OCI-LY1 (cell line): ENCODE measurements around the gene NOTCH2.

Experiments
- H2AFZ ChIP-seq: fragments of 200-600 bp; sonication (generic), shearing (Covaris generic); 2 replicates; pipeline ENCODE4 v1.6.0; 2014; ENCODE audit warnings: antibody characterized with exemption, mild to moderate bottlenecking, low read length
- H3F3A ChIP-seq: fragments of 200-600 bp; sonication (generic), shearing (Covaris generic); 2 replicates; pipeline ENCODE4 v1.6.0; 2014; ENCODE audit warnings: mild to moderate bottlenecking, antibody characterized with exemption, low read length, moderate library complexity; ENCODE audit not compliant: insufficient read depth
- H3K27ac ChIP-seq: fragments of 200-600 bp; sonication (generic); 2 replicates; pipeline ENCODE4 v1.5.1; 2014; ENCODE audit warnings: low read length, mixed run types, mild to moderate bottlenecking, low read depth; ENCODE audit not compliant: poor library complexity, severe bottlenecking
- H3K27me3 ChIP-seq: fragments of 200-600 bp; sonication (generic); 2 replicates; pipeline ENCODE4 v1.6.0; 2014; ENCODE audit warnings: antibody characterized with exemption, mild to moderate bottlenecking, low read length, moderate library complexity; ENCODE audit not compliant: insufficient read depth
- H3K36me3 ChIP-seq: fragments of 200-600 bp; sonication (generic); 2 replicates; pipeline ENCODE4 v1.6.1; 2014; ENCODE audit warnings: mild to moderate bottlenecking, antibody characterized with exemption, low read length, moderate library complexity, mixed read lengths; ENCODE audit not compliant: insufficient read depth
- H3K4me1 ChIP-seq: fragments of 200-600 bp; sonication (generic); 2 replicates; pipeline ENCODE4 v1.5.1; 2014; ENCODE audit warnings: mild to moderate bottlenecking, low read length, moderate library complexity; ENCODE audit not compliant: insufficient read depth, severe bottlenecking
- H3K4me2 ChIP-seq: fragments of 200-600 bp; sonication (generic), shearing (Covaris generic); 2 replicates; pipeline ENCODE4 v1.6.1; 2014; ENCODE audit warnings: low read length
- H3K4me3 ChIP-seq: fragments of 200-600 bp; sonication (generic); 2 replicates; pipeline ENCODE4 v1.5.1; 2014; ENCODE audit warnings: low read length, low read depth, mild to moderate bottlenecking, mixed read lengths; ENCODE audit not compliant: poor library complexity, severe bottlenecking
- H3K79me2 ChIP-seq: fragments of 200-600 bp; shearing (Covaris generic); 2 replicates; pipeline ENCODE4 v1.6.1; 2016; ENCODE audit warnings: mixed run types, low read length, mixed read lengths; ENCODE audit not compliant: insufficient read depth
- H3K9ac ChIP-seq: fragments of 200-600 bp; sonication (generic), shearing (Covaris generic); 2 replicates; pipeline ENCODE4 v1.6.1; 2014; ENCODE audit warnings: mild to moderate bottlenecking, low read length, mixed read lengths
- H3K9me2 ChIP-seq: fragments of 200-600 bp; sonication (generic), shearing (Covaris generic); 2 replicates; pipeline ENCODE4 v1.6.1; 2014; ENCODE audit warnings: low read depth, mild to moderate bottlenecking, low read length, mixed read lengths
- H3K9me3 ChIP-seq: fragments of 200-600 bp; shearing (Covaris generic); 2 replicates; pipeline ENCODE4 v1.6.1; 2014; ENCODE audit warnings: low read length, mixed read lengths
- H4K20me1 ChIP-seq: fragments of 200-600 bp; sonication (generic), shearing (Covaris generic); 2 replicates; pipeline ENCODE4 v1.6.0; 2016; ENCODE audit warnings: mild to moderate bottlenecking, low read length; ENCODE audit not compliant: insufficient read depth
- CTCF ChIP-seq: fragments of 200-600 bp; sonication (generic), shearing (Covaris generic); IDR thresholded peaks from 2 replicates; pipeline ENCODE4 v1.5.1; 2017; ENCODE audit warnings: mild to moderate bottlenecking, antibody characterized with exemption, low read length, moderate library complexity, mixed read lengths
- EZH2 ChIP-seq: fragments of 200-600 bp; sonication (generic), shearing (Covaris generic); IDR thresholded peaks from 2 replicates; pipeline ENCODE4 v1.8.0; 2017; ENCODE audit warnings: borderline replicate concordance, mixed run types, mild to moderate bottlenecking, antibody characterized with exemption, low read length, moderate library complexity, mixed read lengths

Gene NOTCH2

GRCh38 chr1:119987112-119987511 lies 82.3 kb downstream of the NOTCH2 start:
- Histone ChIP-seq H3K9me2 (no peaks in the 10 kb centered on the region), H4K20me1 (no peaks in the 10 kb centered on the region), H3K9ac (no peak overlapping the region), H3F3A (no peaks in the 10 kb centered on the region), H3K27me3 (no peaks in the 10 kb centered on the region), H3K4me2 (no peak overlapping the region), H3K79me2 (no peaks in the 10 kb centered on the region), H3K27ac (no peak overlapping the region), H2AFZ (no peak overlapping the region), H3K4me3 (no peak overlapping the region), H3K9me3 (no peaks in the 10 kb centered on the region), H3K4me1 (peaks cover 6% of the 10 kb centered on the region), H3K36me3 (no peaks in the 10 kb centered on the region; the same call in 1 of the 2 replicates)
- TF ChIP-seq CTCF (no peak), EZH2 (no peak)

DNA sequence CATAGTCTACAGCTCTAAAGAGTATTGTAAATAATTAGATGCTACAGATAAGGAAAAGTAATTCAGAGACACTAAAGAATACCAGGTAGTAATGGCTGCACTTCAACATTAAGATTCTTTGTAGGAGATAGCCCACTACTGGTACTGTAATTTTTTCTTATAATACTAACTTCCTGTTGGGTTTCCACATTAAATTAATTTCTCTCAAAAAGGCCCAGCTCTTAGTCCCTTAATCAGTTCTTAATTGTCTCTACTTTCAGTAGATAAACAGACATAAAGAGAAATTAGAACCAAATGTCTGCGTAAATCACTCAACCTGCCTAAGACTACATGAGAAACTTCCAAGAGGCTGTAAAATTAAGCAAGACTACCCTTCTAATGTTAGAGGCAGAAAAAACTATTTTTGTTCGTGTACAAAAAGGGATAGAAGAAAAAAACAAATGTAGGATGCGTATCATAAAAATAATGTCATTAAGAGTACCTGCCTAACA lies 83.4 kb downstream of the NOTCH2 start:
- Histone ChIP-seq H3K27me3 (no peaks in the 10 kb centered on the region), H3K4me3 (no peak overlapping the region), H3F3A (no peaks in the 10 kb centered on the region), H3K9me3 (no peaks in the 10 kb centered on the region), H2AFZ (no peak overlapping the region), H3K9me2 (no peaks in the 10 kb centered on the region), H4K20me1 (no peaks in the 10 kb centered on the region), H3K9ac (no peak overlapping the region), H3K4me1 (peaks cover 6% of the 10 kb centered on the region), H3K36me3 (no peaks in the 10 kb centered on the region; the same call in 1 of the 2 replicates), H3K4me2 (no peak overlapping the region), H3K79me2 (no peaks in the 10 kb centered on the region), H3K27ac (no peak overlapping the region)
- no peak for TF ChIP-seq CTCF
- no peak for TF ChIP-seq EZH2

DNA sequence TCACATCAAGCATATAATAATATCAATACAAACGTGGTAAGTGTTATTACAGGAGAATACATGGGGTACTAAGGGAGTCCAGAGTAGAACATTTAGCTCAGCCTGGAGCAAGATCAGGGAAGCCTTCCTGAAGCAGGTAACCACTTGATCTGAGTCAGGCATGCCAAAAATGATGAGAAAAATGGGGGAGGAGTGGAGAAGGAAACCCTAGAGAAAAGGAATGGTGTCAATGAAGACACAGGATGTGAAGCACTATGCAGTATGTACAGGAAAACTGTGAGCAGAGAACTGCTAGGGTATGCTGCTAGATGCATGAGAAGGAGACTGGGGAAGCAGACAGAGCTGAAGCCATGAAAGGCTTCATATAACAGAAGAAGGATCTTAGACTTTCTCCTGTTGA lies 84.7 kb downstream of the NOTCH2 start:
- Histone ChIP-seq H3K9me2 (no peaks in the 10 kb centered on the region), H3K9ac (no peak overlapping the region), H3K79me2 (no peaks in the 10 kb centered on the region), H3K27me3 (no peaks in the 10 kb centered on the region), H3K27ac (no peak overlapping the region), H3K4me3 (no peak overlapping the region), H3K36me3 (no peaks in the 10 kb centered on the region; the same call in 1 of the 2 replicates), H4K20me1 (no peaks in the 10 kb centered on the region), H3K4me2 (no peak overlapping the region), H2AFZ (no peak overlapping the region), H3F3A (no peaks in the 10 kb centered on the region), H3K9me3 (no peaks in the 10 kb centered on the region), H3K4me1 (peaks cover 6% of the 10 kb centered on the region)
- TF ChIP-seq CTCF, result no peak
- no peak for TF ChIP-seq EZH2
